Muscle of leg (tissue), 11 donors: Measurements from ENCODE around the gene CDRT15. TPM values are rescaled to one million over a fixed set of nuclear protein-coding genes. Genes with fewer than 3 reads are reported as not detected.
A peak's percentile ranks its signal among the peaks of the same experiment; 100 is the strongest.
"Not testable (repeated sequence)": the region's sequence is repeated elsewhere in the genome, so short reads cannot be mapped to it uniquely, and the experiment has no call there.

Source experiments
- DNase-seq: peaks from one replicate; pipeline ENCODE4 v3.0.0; 2013
- H3K27ac ChIP-seq: one replicate; pipeline ENCODE4 v1.5.1; 2013; ENCODE audit warnings: mild to moderate bottlenecking, low read length, control low read depth
- H3K27me3 ChIP-seq: one replicate; pipeline ENCODE4 v1.6.1; 2013; ENCODE audit warnings: low read length; ENCODE audit not compliant: control insufficient read depth, insufficient read depth
- H3K36me3 ChIP-seq: one replicate; pipeline ENCODE4 v1.6.1; 2013; ENCODE audit warnings: low read length; ENCODE audit not compliant: control insufficient read depth, insufficient read depth
- H3K4me1 ChIP-seq: one replicate; pipeline ENCODE4 v1.6.1; 2013; ENCODE audit warnings: low read length; ENCODE audit not compliant: control insufficient read depth, insufficient read depth
- H3K4me3 ChIP-seq: one replicate; pipeline ENCODE4 v1.5.1; 2013; ENCODE audit warnings: low read length, control low read depth
- H3K9me3 ChIP-seq: replicated peaks from 2 replicates; pipeline ENCODE4 v1.6.1; 2013; ENCODE audit warnings: low read depth, low read length; ENCODE audit not compliant: control insufficient read depth
- WGBS: methylation state at CpG from one replicate; pipeline ENCODE4 v1.1.5; 2013; ENCODE audit warnings: missing lambda C conversion rate; ENCODE audit not compliant: insufficient coverage; 5-methylcytosine and 5-hydroxymethylcytosine counted together
- polyA plus RNA-seq, 8 donors: library from polyadenylated mRNA; unstranded; fragments of 120-200 nt; gene quantifications; one replicate each; pipeline versions ENCODE4 v1.2.1 to v1.2.3, GENCODE V29; 2013; ENCODE audit warnings: inconsistent platforms in 1 of 8, low replicate concordance in 1 of 8; ENCODE audit not compliant: insufficient read length in 8 of 8, insufficient read depth in 1 of 8
- total RNA-seq: library from RNA; stranded (reverse); fragments of 120-200 nt; gene quantifications from one replicate; pipeline ENCODE4 v1.2.4, GENCODE V29; 2013

The CDRT15 gene
- total and polyA plus RNA-seq, 9 donors, result 0.23 to 1.1 (median 0.43) TPM; not detected in 1

DNA sequence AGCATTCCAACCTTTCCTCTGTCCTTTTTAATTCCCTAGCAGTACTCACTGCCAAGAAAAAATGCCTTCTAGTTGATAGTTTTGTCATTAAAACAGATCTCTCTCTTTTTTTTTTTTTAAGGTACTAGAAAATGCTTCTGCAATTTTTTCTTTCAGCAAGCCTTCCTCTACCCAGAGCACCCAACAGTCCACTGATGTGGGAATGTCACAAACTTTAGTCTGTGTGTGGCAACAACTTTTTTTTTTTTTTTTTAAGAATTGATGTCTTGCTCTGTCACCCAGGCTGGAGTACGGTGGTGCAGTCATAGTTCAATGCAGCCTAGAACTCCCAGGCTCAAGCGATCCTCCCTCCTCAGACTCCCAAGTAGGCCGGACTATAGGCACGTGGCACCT is 34.7 kb downstream of the CDRT15 start:
- no peaks in the 10 kb centered on the region for H3K9me3 ChIP-seq
- no peaks in the 10 kb centered on the region for H3K4me1 ChIP-seq
- H3K27ac ChIP-seq, result no peak overlapping the region
- peaks cover 5% of the 10 kb centered on the region for H3K36me3 ChIP-seq
- WGBS, result no CpG with 5 or more reads among the region's 4 CpGs
- H3K4me3 ChIP-seq, result no peak overlapping the region
- no peak for DNase-seq
- no peaks in the 10 kb centered on the region for H3K27me3 ChIP-seq

DNA sequence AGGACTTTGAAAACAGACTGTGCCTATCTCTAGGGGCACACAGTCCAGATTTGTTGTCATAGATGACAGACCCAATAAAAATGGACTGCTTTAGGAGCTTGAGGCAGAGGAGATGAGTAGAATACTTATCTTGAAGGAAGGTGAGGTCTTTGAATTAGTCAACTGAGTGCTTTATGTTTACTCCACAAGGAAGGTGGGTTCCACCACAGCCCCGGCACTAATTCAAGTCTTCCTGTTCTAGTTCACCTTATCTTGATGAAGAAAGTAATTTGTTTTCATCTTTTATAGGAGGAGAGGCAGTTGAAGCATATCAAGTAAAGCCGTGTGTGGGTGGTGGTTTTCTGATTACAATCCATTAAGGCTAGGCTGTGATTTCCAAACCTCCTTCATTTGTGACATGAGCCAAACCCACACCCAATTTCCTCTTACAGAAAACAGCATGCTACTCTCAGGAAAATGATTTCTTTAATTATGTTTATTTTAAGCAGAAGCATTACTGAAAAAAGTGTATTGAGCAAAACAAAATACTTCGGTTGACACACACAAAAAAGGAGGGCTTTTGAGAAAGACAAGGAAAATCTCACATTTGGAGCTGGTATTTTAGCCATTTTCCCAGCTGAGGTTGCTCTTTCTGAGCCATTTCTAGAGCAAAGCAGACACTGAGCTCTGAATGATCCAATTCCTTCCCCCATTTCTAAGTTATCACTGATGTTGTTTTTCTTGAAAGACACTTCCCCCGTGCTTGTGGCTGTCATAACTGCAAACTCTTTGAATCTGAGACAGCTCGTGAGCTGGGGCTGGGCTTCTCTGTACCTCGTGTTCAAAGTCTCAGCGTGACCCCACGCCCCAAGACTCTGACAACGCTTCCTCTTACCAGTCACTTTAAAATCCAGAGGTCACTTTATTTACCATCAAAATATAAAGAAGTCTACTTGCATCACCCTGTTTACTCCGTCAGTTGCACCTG is 35.4 kb downstream of the CDRT15 start:
- WGBS, result 50% methylated on average over 6 of the region's 10 CpGs
- Histone ChIP-seq H3K27me3 (no peaks in the 10 kb centered on the region), H3K4me3 (no peak overlapping the region), H3K4me1 (no peaks in the 10 kb centered on the region), H3K27ac (no peak overlapping the region), H3K9me3 (no peaks in the 10 kb centered on the region), H3K36me3 (peaks cover 7% of the 10 kb centered on the region)
- peak; percentile 55 for DNase-seq

DNA sequence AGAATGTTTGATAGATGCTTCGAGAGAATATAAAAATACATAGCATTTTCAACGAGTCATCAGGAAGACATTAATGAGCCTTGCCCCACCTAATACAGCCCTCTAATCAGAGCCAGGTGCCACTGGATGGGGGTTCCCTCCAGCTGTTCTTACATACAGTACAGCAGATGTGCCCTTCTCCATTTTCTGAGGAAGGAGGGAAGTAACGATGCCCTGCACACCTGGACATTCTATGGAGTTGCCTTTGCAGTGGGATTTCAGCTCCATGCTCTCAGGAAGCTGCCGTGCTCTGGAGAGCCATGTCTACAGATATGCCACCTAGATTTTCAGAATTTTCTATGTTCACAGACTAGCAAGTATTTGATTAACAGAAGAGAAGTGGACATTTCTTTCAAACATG is 36.3 kb downstream of the CDRT15 start:
- no peaks in the 10 kb centered on the region for H3K27me3 ChIP-seq
- no peaks in the 10 kb centered on the region for H3K4me1 ChIP-seq
- H3K4me3 ChIP-seq, result no peak overlapping the region
- H3K27ac ChIP-seq, result no peak overlapping the region
- DNase-seq, result no peak
- WGBS, result 60% methylated on average over 1 of the region's 4 CpGs
- peaks cover 9% of the 10 kb centered on the region for H3K36me3 ChIP-seq
- no peaks in the 10 kb centered on the region for H3K9me3 ChIP-seq

DNA sequence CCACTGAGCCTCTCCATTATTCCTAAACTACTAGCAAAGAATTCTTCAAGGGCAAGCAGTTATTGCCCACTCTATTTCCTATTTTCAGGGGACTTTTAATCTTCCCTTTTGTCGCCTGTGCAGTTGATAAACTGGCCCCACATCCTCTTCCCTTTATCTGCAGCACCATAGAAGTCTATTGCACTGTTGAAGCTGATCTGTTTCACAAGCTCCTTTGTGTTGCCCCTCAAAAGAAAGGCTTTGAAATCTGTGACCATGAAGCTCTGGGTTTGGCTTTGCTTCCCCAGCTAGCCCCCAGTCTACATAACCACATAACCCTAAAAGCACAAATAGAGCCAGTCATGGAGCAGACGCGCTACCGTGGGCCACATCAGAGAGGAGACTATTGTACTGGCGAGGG is 37.1 kb downstream of the CDRT15 start:
- no peaks in the 10 kb centered on the region for H3K4me1 ChIP-seq
- H3K27ac ChIP-seq, result no peak overlapping the region
- no peaks in the 10 kb centered on the region for H3K27me3 ChIP-seq
- no peak overlapping the region for H3K4me3 ChIP-seq
- WGBS, result 94% methylated on average over 2 of the region's 5 CpGs
- H3K36me3 ChIP-seq, result peaks cover 9% of the 10 kb centered on the region
- DNase-seq, result no peak
- H3K9me3 ChIP-seq, result no peaks in the 10 kb centered on the region

DNA sequence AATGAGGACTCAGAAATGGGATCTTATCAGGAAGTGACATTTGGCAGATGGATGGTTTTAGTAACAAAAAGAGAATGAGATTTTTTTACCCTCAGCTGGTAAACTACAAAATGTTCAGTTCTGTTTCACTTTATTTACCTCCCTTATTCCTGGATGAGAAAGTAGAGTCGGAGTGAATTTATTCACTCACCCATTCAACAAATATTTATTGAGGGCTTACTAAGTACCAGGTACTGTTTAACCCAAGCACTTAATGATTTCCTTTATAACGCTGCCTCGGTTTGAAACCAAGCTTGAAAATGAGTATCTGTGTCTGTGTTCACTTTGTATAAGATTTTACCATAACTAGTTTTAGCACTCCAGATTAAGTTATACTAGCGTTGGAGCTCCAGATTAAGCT is 38.1 kb downstream of the CDRT15 start:
- H3K4me3 ChIP-seq, result no peak overlapping the region
- H3K36me3 ChIP-seq, result peaks cover 9% of the 10 kb centered on the region
- WGBS, result no CpG with 5 or more reads among the region's 4 CpGs
- no peak for DNase-seq
- H3K27me3 ChIP-seq, result no peaks in the 10 kb centered on the region
- no peaks in the 10 kb centered on the region for H3K9me3 ChIP-seq
- H3K4me1 ChIP-seq, result no peaks in the 10 kb centered on the region
- H3K27ac ChIP-seq, result no peak overlapping the region

DNA sequence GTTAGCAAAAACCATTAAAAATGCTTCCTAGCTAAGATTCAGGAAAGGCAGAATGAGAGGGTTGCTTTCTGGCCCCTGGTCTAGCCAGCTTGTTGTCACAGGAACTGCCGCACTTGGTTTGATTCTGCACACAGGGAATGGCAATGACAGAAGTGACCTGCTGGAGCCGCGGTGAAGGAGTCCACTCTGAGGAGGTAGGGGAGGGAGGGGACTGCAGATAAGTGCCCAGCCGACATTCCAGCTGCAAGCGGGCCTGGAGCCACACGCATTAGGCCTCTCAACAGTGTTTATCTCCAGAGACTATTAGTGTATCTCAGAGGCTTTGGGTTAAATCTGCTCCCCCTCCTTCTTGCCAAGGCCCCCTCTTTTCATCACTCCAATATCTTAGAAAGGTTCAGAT is 38.6 kb downstream of the CDRT15 start:
- H3K36me3 ChIP-seq, result peaks cover 9% of the 10 kb centered on the region
- H3K27me3 ChIP-seq, result no peaks in the 10 kb centered on the region
- no peaks in the 10 kb centered on the region for H3K9me3 ChIP-seq
- no peak overlapping the region for H3K4me3 ChIP-seq
- no peaks in the 10 kb centered on the region for H3K4me1 ChIP-seq
- no peak for DNase-seq
- 60% methylated on average over 4 of the region's 6 CpGs for WGBS
- no peak overlapping the region for H3K27ac ChIP-seq

DNA sequence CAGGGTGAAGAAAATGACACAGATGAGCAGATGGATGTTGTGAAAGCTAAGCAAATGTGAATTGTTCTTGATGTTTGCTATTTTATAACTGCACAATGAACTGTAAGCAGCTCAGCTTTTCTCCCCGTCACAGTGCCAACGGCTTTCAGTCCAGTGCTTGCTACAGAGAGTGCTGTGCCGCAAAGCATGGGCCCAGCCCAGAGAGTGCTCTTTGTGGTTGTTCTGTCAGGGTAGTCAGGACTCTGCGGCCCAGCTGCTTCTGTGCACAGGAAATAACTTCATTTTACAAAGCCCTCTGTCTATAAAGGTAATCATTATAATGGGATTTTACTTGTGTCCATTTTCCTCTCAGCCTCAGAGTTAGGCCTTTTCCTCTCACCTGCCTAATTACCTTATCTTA is 39.1 kb downstream of the CDRT15 start:
- no peak overlapping the region for H3K27ac ChIP-seq
- no peak overlapping the region for H3K4me3 ChIP-seq
- H3K4me1 ChIP-seq, result no peaks in the 10 kb centered on the region
- no peak for DNase-seq
- H3K27me3 ChIP-seq, result no peaks in the 10 kb centered on the region
- no peaks in the 10 kb centered on the region for H3K9me3 ChIP-seq
- peaks cover 9% of the 10 kb centered on the region for H3K36me3 ChIP-seq
- 40% methylated on average over 1 of the region's 4 CpGs for WGBS

DNA sequence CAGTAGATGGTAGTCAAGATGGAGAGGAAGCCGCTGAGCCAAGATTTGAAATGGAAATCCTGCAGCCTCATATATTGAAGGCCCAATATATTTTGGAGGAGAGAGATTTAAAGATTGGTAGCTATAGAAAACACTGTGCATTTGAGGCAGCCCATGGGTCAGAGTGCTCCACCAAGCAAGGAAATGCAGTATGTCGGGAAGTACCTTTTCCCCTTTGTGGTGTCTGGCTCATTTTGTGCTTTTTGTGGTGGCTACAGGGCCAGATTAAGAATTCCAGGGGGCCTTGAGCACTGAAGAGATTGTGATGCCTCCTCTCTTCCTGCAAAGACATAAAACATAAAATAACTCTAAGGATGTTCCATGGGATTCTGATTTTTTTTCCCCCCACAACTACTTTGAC is 39.6 kb downstream of the CDRT15 start:
- Histone ChIP-seq H3K4me3 (no peak overlapping the region), H3K27me3 (no peaks in the 10 kb centered on the region), H3K4me1 (no peaks in the 10 kb centered on the region), H3K9me3 (no peaks in the 10 kb centered on the region), H3K27ac (no peak overlapping the region), H3K36me3 (peaks cover 9% of the 10 kb centered on the region)
- 100% methylated on average over 1 of the region's 2 CpGs for WGBS
- no peak for DNase-seq

DNA sequence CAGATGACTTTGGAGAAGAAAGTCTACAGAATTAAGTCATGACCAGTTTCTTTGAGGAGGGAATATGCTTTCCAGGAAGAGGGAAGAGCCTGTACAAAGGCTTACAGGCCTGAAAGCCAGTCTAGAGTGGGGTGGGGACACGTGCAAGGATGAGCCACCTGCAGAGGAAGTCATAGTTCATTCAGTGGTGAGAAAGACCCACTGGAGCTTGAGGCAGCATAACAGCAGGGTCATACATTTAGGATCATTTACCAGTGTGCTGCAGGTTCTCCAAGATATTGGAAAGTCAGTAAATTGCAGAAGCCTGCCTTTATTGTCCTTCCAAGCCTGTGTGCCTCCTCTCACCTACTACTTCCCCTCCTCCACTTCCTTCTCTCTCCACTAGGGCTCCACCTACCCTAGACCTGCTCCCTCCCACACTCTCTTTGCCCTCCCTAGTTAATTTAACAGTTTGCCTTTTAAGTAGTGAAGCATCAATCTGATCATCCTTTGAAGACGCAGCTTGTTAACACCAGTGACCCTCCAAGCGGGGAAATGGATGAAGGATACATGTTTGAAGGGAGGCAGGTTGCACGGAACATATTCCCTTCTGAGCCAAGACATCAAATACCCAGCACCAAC is 40.2 kb downstream of the CDRT15 start:
- no peak for DNase-seq
- H3K9me3 ChIP-seq, result no peaks in the 10 kb centered on the region
- H3K4me1 ChIP-seq, result no peaks in the 10 kb centered on the region
- no peaks in the 10 kb centered on the region for H3K27me3 ChIP-seq
- no peak overlapping the region for H3K27ac ChIP-seq
- no peak overlapping the region for H3K4me3 ChIP-seq
- H3K36me3 ChIP-seq, result peaks cover 9% of the 10 kb centered on the region
- WGBS, result 77% methylated on average over 1 of the region's 4 CpGs

DNA sequence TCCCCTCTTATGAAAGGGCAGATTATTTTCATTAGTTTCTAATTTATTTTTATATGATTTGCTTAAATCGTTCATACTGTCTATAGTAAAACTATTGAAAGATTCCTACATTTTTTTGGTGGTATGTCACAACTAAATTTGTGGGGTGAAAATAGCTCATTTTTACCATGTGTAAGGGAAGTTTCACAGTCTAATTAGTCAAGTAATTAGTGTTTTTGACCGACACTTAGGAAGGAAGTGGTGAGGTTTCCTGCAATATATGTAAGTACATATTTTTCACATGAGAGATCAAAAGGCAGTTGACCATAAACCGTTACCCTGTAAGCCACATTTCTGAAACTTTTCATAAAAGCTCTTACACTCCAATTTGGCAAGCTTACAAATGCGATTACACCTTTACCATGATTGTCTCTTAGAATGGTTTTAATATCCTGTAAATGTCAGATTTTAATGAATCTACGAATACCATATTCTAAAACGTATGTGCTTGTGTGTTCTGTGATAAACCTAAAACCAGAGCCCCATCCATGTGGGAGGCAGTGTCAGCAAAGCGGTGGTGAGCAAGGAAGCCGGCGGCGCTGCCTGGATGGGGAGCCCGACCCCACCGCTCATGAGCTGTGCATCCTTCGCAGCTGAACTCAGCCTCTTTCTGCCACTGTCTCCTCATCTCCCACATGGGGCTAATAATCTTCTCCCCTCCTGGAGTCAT is 43.9 kb downstream of the CDRT15 start:
- not testable (repeated sequence) for H3K4me1 ChIP-seq, H3K4me3 ChIP-seq, H3K27ac ChIP-seq, H3K27me3 ChIP-seq, DNase-seq, H3K9me3 ChIP-seq, H3K36me3 ChIP-seq
- WGBS, result no CpG with 5 or more reads among the region's 13 CpGs
